Osteocyte (in vitro differentiated cells): ENCODE data around the gene PAXIP1. TPM values are rescaled to one million over a fixed set of nuclear protein-coding genes. Genes with fewer than 3 reads are reported as not detected.
"Not testable (repeated sequence)": the region's sequence is repeated elsewhere in the genome, so short reads cannot be mapped to it uniquely, and the experiment has no call there.

ENCODE experiments used
- DNase-seq: peaks from one replicate; pipeline ENCODE4 v3.0.0; 2021; ENCODE audit warnings: mixed read lengths; ENCODE audit not compliant: unreplicated experiment; ENCODE audit errors: extremely low spot score
- H3K27ac Mint-ChIP-seq: one replicate; pipeline ENCODE4 v1.8.0; 2021; ENCODE audit warnings: mild to moderate bottlenecking, mixed read lengths; ENCODE audit not compliant: unreplicated experiment
- H3K27me3 Mint-ChIP-seq: one replicate; pipeline ENCODE4 v1.8.0; 2021; ENCODE audit warnings: mixed read lengths; ENCODE audit not compliant: unreplicated experiment
- H3K36me3 Mint-ChIP-seq: one replicate; pipeline ENCODE4 v1.8.0; 2021; ENCODE audit warnings: mixed read lengths; ENCODE audit not compliant: unreplicated experiment
- H3K4me1 Mint-ChIP-seq: one replicate; pipeline ENCODE4 v1.8.0; 2021; ENCODE audit warnings: mixed read lengths; ENCODE audit not compliant: unreplicated experiment
- H3K4me3 Mint-ChIP-seq: one replicate; pipeline ENCODE4 v1.8.0; 2021; ENCODE audit warnings: mild to moderate bottlenecking, moderate library complexity, mixed read lengths; ENCODE audit not compliant: unreplicated experiment
- H3K9me3 Mint-ChIP-seq: one replicate; pipeline ENCODE4 v1.8.0; 2021; ENCODE audit warnings: mixed read lengths; ENCODE audit not compliant: unreplicated experiment
- total RNA-seq: library from RNA; stranded (reverse); gene quantifications from 2 replicates; pipeline ENCODE4 v1.2.1, GENCODE V29; 2021
- TF ChIP-seq, protein P1 (sequence below): fragments of 200-600 bp; sonication (generic); IDR thresholded peaks from 2 replicates; pipeline ENCODE4 v1.5.0; 2021; ENCODE audit warnings: antibody characterized with exemption, mild to moderate bottlenecking, moderate library complexity

The PAXIP1 gene
- total RNA-seq, 1 donor from 2014 or later, result 14.2 TPM

DNA sequence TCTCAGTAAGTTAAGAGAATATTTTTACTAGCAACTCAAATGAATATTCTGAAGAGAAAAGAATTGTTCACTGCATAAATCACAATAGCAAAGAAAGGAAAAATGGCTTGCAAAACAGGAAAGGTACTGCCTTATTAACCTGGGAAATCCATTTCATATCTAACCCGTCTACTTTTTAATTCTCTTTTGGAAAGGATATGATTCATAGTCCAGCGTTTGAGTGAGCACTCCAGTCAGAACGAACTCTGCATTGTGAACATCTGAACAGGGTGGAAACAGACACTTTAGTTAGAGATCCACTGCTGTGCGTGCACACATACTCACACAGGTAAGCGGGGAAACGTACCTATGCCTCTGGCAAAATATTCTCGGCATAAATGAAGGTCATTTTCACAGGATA lies 56.8 kb downstream of the PAXIP1 start:
- Mint-ChIP-seq H3K36me3 (peaks cover 52% of the 10 kb centered on the region), H3K27me3 (no peaks in the 10 kb centered on the region), H3K9me3 (no peaks in the 10 kb centered on the region), H3K27ac (no peak overlapping the region), H3K4me1 (no peaks in the 10 kb centered on the region), H3K4me3 (no peak overlapping the region)
- TF ChIP-seq, protein P1, sequence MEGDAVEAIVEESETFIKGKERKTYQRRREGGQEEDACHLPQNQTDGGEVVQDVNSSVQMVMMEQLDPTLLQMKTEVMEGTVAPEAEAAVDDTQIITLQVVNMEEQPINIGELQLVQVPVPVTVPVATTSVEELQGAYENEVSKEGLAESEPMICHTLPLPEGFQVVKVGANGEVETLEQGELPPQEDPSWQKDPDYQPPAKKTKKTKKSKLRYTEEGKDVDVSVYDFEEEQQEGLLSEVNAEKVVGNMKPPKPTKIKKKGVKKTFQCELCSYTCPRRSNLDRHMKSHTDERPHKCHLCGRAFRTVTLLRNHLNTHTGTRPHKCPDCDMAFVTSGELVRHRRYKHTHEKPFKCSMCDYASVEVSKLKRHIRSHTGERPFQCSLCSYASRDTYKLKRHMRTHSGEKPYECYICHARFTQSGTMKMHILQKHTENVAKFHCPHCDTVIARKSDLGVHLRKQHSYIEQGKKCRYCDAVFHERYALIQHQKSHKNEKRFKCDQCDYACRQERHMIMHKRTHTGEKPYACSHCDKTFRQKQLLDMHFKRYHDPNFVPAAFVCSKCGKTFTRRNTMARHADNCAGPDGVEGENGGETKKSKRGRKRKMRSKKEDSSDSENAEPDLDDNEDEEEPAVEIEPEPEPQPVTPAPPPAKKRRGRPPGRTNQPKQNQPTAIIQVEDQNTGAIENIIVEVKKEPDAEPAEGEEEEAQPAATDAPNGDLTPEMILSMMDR, result no peak
- no peak for DNase-seq

DNA sequence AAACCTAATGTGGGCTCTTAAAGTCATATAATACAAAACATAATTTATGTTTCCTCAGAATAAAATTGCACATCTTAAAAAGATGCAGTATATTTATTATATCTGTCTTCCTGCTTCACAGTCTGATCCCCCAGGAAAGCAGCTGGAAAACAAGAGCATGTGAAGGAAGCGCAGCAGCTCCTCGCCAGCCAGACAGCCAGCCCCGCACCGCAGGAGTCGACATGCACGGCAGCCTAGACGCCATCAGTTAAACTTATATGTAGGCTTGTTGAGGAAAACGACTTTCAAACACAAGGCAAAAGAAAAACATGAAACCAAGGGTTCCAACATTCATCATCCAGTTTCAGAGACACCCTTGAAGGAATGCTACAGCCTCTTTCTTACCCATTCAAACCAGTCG lies 59.0 kb downstream of the PAXIP1 start:
- Mint-ChIP-seq H3K4me3 (no peak overlapping the region), H3K36me3 (peaks cover 44% of the 10 kb centered on the region), H3K9me3 (no peaks in the 10 kb centered on the region), H3K27ac (no peak overlapping the region), H3K4me1 (no peaks in the 10 kb centered on the region), H3K27me3 (no peaks in the 10 kb centered on the region)
- DNase-seq, result no peak
- TF ChIP-seq, protein P1, result no peak

DNA sequence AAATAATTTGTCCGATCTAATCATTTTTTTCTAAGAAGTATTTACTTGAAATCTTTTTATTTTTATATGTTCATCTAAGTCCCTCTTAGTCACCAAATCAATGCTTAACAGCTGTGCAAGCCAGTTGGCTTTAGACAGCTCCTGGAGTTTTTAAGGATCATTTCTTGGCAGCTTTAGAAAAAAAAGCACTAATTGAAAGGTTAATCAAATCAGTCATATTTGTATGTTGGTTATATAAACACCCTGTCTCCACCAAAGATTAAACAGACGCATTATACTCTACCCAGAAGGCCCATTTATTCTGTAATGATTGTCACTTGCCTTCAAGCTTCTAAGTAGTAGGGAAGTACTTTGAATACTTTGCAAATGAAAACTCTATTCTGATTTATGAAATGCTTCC lies 60.2 kb downstream of the PAXIP1 start:
- Mint-ChIP-seq H3K4me1 (no peaks in the 10 kb centered on the region), H3K27me3 (peaks cover 3% of the 10 kb centered on the region), H3K4me3 (no peak overlapping the region), H3K36me3 (peaks cover 43% of the 10 kb centered on the region), H3K9me3 (no peaks in the 10 kb centered on the region), H3K27ac (no peak overlapping the region)
- DNase-seq, result no peak
- TF ChIP-seq, protein P1, result no peak

DNA sequence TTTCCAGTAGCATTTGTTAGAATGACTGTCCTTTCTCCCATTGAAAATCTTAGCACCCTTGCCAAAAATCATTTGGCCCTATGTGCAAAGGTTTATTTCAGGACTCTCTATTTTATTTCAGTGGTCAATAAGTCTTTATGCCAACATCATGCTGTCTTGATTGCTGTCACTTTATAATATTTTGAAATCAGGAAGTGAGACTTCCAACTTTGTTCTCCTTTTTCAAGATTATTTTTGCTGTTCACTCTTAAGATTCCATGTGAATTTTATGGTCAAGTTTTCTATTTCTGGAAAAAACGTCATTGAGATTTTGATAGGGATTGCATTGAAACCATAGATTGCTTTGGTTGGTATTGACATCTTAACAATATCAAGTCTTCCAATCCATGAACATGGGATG lies 65.1 kb downstream of the PAXIP1 start:
- Mint-ChIP-seq H3K36me3 (peaks cover 13% of the 10 kb centered on the region), H3K27ac (no peak overlapping the region), H3K9me3 (peaks cover 10% of the 10 kb centered on the region), H3K4me3 (no peak overlapping the region), H3K4me1 (no peaks in the 10 kb centered on the region), H3K27me3 (peaks cover 6% of the 10 kb centered on the region)
- DNase-seq, result no peak
- TF ChIP-seq, protein P1, result no peak

DNA sequence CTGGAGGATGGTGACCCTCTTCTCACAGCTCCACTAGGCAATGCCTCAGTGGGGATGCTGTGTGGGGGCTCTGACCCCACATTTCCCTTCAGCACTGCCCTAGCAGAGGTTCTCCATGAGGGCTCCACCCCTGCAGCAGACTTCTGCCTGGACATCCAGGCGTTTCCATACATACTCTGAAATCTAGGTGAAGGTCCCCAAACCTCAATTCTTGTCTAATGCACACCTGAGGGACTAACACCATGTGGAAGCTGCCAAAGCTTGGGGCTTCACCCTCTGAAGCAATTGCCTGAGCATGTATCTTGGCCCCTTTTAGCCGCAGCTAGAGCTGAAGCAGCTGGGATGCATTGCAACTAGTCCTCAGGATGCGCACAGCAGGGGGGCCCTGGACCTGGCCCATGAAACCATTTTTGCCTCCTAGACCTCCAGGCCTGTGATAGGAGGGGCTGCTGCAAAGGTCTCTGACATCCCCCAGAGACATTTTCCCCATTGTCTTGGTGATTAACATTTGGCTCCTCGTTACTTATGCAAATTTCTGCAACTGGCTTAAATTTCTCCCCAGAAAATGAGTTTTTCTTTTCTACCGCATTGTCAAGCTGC lies 68.5 kb downstream of the PAXIP1 start:
- DNase-seq, H3K9me3 Mint-ChIP-seq, H3K36me3 Mint-ChIP-seq, H3K27ac Mint-ChIP-seq, H3K4me1 Mint-ChIP-seq, H3K27me3 Mint-ChIP-seq, H3K4me3 Mint-ChIP-seq: not testable (repeated sequence)

DNA sequence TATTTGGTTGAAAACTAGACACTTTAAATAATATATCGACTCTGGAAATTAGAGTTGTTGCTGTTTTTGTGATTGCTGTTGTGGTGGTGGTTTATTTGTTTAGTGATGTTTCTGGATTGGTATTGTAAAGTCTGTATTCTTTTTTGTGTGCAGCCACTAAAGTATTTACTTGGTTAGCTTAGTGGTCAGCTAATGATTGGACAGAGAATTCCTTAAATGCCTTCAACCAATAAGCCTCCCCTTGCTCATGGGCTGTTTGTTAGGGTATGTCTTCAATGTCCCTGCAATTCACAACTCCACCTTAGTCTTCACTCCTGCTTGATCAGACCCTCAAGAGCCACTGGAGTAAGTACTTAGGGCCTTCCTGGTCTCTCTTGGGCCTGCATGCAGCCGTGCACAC lies 71.0 kb downstream of the PAXIP1 start:
- DNase-seq, result no peak
- H3K36me3 Mint-ChIP-seq, result peaks cover 2% of the 10 kb centered on the region
- H3K27ac Mint-ChIP-seq, result no peak overlapping the region
- peaks cover 10% of the 10 kb centered on the region for H3K4me1 Mint-ChIP-seq
- H3K4me3 Mint-ChIP-seq, result no peak overlapping the region
- TF ChIP-seq, protein P1, result no peak
- H3K27me3 Mint-ChIP-seq, result peaks cover 6% of the 10 kb centered on the region
- H3K9me3 Mint-ChIP-seq, result peaks cover 10% of the 10 kb centered on the region
